Measurements from ENCODE around the gene SHROOM2. TPM values are rescaled to one million over a fixed set of nuclear protein-coding genes. Genes with fewer than 3 reads are reported as not detected.

Gene SHROOM2
- total and polyA plus RNA-seq, 8 donors, result 1.3 to 11.3 (median 3.9) TPM

DNA sequence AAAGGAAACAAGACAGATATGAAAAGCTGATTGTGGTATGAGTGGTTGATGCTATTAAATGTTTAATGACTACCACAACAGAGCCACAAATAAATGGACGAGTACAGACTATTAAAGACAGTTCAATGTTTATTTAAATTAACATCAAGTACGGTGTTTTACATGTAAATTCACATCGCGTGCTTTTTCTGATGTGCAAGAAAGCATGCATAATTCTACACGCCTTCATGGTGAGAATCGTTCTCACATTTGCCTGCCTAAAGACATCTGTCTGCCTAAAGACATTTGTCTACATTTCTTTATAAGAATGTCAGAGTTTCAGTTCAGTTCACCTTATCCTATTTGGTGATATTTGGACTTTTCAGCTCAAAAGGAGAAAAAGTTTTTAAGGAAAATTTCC is 13.3 kb upstream of the SHROOM2 start:
- no peak overlapping the region for H3K27ac ChIP-seq
- H3K4me3 ChIP-seq, result no peak overlapping the region
- no peak for DNase-seq
- intact Hi-C loops (cut with DNase I; ENCODE audit: low total_unique reads), result no loop called here
- no peaks in the 10 kb centered on the region for H3K4me1 ChIP-seq
- TF ChIP-seq, protein P1, sequence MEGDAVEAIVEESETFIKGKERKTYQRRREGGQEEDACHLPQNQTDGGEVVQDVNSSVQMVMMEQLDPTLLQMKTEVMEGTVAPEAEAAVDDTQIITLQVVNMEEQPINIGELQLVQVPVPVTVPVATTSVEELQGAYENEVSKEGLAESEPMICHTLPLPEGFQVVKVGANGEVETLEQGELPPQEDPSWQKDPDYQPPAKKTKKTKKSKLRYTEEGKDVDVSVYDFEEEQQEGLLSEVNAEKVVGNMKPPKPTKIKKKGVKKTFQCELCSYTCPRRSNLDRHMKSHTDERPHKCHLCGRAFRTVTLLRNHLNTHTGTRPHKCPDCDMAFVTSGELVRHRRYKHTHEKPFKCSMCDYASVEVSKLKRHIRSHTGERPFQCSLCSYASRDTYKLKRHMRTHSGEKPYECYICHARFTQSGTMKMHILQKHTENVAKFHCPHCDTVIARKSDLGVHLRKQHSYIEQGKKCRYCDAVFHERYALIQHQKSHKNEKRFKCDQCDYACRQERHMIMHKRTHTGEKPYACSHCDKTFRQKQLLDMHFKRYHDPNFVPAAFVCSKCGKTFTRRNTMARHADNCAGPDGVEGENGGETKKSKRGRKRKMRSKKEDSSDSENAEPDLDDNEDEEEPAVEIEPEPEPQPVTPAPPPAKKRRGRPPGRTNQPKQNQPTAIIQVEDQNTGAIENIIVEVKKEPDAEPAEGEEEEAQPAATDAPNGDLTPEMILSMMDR (IDR thresholded peaks at IDR 0.05), result no peak
- no peak for TF ChIP-seq EP300 (IDR thresholded peaks at IDR 0.05)
- TF ChIP-seq POLR2AphosphoS5 (IDR thresholded peaks at IDR 0.05), result no peak
- H3K9me3 ChIP-seq, result no peaks in the 10 kb centered on the region
- WGBS, 5 donors, result 78 to 85% (median 81%) methylated on average over 6 of the region's 6 CpGs
- no peaks in the 10 kb centered on the region for H3K36me3 ChIP-seq
- H3K27me3 ChIP-seq, result no peaks in the 10 kb centered on the region

DNA sequence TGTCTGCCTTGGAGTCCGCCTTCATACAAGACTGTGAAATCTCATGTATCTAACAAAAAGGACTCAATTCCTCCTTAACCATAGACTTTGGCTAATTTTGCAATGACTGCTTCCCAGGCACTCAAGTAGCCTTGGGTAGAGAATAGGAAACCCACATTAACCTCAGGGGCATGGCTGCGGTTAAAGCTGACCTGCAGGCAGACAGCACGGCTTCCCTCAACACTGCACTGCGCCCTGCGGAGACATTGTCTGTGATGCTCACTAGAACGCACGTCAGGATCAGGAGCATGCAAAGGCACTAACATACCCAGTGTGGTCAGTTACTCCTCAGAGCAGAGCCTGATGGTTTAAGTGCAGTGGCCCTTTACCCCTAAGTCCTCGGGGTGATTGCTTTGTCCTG is 10.3 kb upstream of the SHROOM2 start:
- Histone ChIP-seq H3K36me3 (no peaks in the 10 kb centered on the region), H3K9me3 (no peaks in the 10 kb centered on the region), H3K27ac (no peak overlapping the region), H3K27me3 (no peaks in the 10 kb centered on the region), H3K4me3 (no peak overlapping the region), H3K4me1 (no peaks in the 10 kb centered on the region)
- DNase-seq, result no peak
- 59 to 85% (median 83%) methylated on average over 5 to 8 of the region's 8 CpGs for WGBS, 5 donors
- intact Hi-C loops (cut with DNase I; ENCODE audit: low total_unique reads), result no loop called here
- TF ChIP-seq EP300 (IDR thresholded peaks at IDR 0.05) (no peak), POLR2AphosphoS5 (IDR thresholded peaks at IDR 0.05) (no peak), POLR2A (IDR thresholded peaks at IDR 0.05) (no peak)
- TF ChIP-seq, protein P1 (IDR thresholded peaks at IDR 0.05), result no peak

DNA sequence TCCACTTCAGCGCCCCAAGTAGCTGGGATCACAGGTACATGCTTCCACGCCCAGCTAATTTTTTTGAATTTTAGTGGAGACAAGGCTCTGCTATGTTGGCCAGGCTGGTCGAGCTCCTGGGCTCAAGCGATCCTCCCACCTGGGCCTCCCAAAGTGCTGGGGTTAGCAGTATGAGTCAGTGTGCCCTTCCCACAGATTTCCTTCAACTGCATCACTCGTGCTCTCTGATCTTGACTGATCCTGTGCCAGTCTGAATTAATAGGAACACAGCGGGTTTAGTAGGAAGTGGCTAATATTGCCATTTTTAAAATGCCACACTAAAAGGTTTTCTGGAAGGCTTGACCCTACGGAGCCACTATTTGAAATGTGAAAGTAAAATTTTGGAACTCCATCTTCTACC is 4.3 kb upstream of the SHROOM2 start:
- Histone ChIP-seq H3K4me3 (no peak overlapping the region), H3K27ac (no peak overlapping the region), H3K4me1 (peaks cover 0 to 9% (median 2%) of the 10 kb centered on the region in 4 donors), H3K9me3 (peaks cover 0 to 3% (median 0%) of the 10 kb centered on the region in 4 donors), H3K27me3 (peaks cover 8 to 22% (median 18%) of the 10 kb centered on the region in 3 donors), H3K36me3 (no peaks in the 10 kb centered on the region)
- no peak for DNase-seq
- 73 to 89% (median 82%) methylated on average over 7 of the region's 7 CpGs for WGBS, 5 donors
- intact Hi-C loops (cut with DNase I; ENCODE audit: low total_unique reads), result no loop called here
- no peak for TF ChIP-seq POLR2AphosphoS5 (IDR thresholded peaks at IDR 0.05)
- TF ChIP-seq POLR2A (IDR thresholded peaks at IDR 0.05), result no peak
- TF ChIP-seq EP300 (IDR thresholded peaks at IDR 0.05), result no peak

DNA sequence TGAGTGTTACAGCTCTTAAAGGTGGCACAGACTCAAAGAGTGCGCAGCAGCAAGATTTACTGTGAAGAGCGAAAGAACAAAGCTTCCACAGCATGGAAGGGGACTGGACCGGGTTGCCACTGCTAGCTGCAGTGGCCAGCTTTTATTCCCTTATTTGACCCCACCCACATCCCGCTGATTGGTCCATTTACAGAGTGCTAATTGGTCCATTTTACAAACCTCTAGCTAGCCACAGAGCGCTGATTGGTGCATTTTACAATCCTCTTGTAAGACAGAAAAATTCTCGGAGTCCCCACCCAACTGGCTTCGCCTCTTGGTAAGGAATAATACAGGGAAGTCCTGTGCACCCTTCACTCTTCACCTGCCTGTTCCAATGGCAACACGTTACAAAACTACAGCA is 1.9 kb upstream of the SHROOM2 start:
- TF ChIP-seq POLR2AphosphoS5 (IDR thresholded peaks at IDR 0.05) (no peak), POLR2A (IDR thresholded peaks at IDR 0.05) (no peak), EP300 (IDR thresholded peaks at IDR 0.05) (no peak)
- TF ChIP-seq, protein P1 (IDR thresholded peaks at IDR 0.05), result no peak
- Histone ChIP-seq H3K4me3 (no peak overlapping the region), H3K27ac (no peak overlapping the region), H3K9me3 (peaks cover 0 to 3% (median 0%) of the 10 kb centered on the region in 4 donors), H3K4me1 (peaks cover 0 to 21% (median 10%) of the 10 kb centered on the region in 4 donors), H3K36me3 (no peaks in the 10 kb centered on the region), H3K27me3 (peaks cover 8 to 33% (median 21%) of the 10 kb centered on the region in 3 donors)
- DNase-seq, result no peak
- intact Hi-C loops (cut with DNase I; ENCODE audit: low total_unique reads), result no loop called here
- WGBS, 5 donors, result 87 to 100% (median 94%) methylated on average over 7 to 8 of the region's 8 CpGs

DNA sequence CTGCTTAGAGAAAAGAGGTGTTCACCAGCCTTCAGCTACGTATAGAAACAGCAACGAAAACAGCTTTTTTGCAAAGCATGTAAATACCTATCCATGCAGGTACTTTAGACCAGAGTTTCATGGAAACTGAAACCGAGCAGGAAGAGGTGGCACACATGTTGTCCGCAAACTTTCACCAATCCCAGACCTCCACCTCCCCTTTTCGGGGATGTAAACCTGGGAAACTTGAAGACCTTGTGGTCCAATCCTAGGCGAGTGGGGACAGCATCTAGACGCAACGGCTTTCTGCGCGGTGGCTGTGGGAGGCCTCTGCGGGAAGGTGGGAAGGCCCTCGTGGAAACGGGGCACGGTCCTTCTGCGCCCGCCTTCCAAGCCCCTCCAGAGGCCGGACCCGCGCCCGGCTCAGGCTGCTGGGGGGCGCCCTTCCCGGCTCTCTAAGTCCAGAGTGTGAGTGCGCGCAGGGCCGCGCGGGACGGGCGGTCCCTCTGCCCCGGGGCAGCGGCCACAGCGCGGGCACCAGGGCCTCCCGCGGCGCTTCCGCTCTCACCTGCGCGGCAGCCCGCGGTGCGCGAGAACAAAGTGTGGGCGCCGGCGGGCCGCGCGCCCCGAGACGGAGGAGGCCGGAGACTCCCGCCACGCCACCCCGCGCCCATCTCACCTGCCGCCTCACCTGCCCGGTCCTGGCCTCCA is 830 bp upstream of the SHROOM2 start:
- 5 to 42% (median 25%) methylated on average over 8 to 51 of the region's 58 CpGs for WGBS, 5 donors
- Histone ChIP-seq H3K4me3 (peak overlapping the region; percentile 47 to 60 (median 52)), H3K27ac (peak overlapping the region in 2 of 5 donors; percentile 74 to 80), H3K27me3 (peaks cover 8 to 33% (median 21%) of the 10 kb centered on the region in 3 donors), H3K36me3 (no peaks in the 10 kb centered on the region), H3K4me1 (peaks cover 0 to 25% (median 10%) of the 10 kb centered on the region in 4 donors), H3K9me3 (peaks cover 0 to 3% (median 0%) of the 10 kb centered on the region in 4 donors)
- TF ChIP-seq POLR2A (IDR thresholded peaks at IDR 0.05) (no peak), EP300 (IDR thresholded peaks at IDR 0.05) (no peak), POLR2AphosphoS5 (IDR thresholded peaks at IDR 0.05) (no peak)
- TF ChIP-seq, protein P1 (IDR thresholded peaks at IDR 0.05), result no peak
- peak in 1 of 2 donors; percentile 40 for DNase-seq
- intact Hi-C loops (cut with DNase I; ENCODE audit: low total_unique reads), result no loop called here
